HG03095 (cell line): ENCODE data around the gene CPTP.
"Not testable (repeated sequence)": the region's sequence is repeated elsewhere in the genome, so short reads cannot be mapped to it uniquely, and the experiment has no call there.

Source experiments
- ATAC-seq: cut with Tn5 transposase; IDR thresholded peaks from one replicate; pipeline ENCODE4 v1.9.1; 2021; ENCODE audit warnings: moderate library complexity; ENCODE audit not compliant: unreplicated experiment

CPTP gene

GRCh38 chr1:1360506-1361169 is 36.0 kb downstream of the CPTP start:
- ATAC-seq, result no peak

GRCh38 chr1:1361233-1361981 is 36.8 kb downstream of the CPTP start:
- no peak for ATAC-seq

DNA sequence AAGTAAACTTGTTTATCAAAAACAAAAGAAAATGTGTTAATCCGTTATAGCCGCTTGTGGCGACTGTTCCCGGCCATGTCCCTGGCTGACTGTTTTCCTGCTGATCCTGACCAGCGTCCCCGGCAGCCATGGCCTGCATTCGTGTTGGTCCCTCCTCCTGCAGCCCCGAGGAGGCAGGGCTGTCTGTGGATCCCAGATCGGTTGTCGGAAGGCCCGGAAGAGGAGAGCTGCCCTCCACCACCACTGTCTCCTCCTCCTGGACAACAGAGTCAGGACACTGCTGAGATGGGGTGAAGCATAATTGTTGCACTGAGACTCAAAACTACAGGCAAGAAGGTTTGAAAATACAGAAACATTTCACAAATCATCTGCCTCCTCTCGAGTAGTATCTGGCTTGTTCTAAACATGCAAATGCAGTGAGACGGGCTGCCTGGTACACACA is 37.4 kb downstream of the CPTP start:
- no peak for ATAC-seq

GRCh38 chr1:1364266-1364665 is 39.7 kb downstream of the CPTP start:
- ATAC-seq, result no peak

DNA sequence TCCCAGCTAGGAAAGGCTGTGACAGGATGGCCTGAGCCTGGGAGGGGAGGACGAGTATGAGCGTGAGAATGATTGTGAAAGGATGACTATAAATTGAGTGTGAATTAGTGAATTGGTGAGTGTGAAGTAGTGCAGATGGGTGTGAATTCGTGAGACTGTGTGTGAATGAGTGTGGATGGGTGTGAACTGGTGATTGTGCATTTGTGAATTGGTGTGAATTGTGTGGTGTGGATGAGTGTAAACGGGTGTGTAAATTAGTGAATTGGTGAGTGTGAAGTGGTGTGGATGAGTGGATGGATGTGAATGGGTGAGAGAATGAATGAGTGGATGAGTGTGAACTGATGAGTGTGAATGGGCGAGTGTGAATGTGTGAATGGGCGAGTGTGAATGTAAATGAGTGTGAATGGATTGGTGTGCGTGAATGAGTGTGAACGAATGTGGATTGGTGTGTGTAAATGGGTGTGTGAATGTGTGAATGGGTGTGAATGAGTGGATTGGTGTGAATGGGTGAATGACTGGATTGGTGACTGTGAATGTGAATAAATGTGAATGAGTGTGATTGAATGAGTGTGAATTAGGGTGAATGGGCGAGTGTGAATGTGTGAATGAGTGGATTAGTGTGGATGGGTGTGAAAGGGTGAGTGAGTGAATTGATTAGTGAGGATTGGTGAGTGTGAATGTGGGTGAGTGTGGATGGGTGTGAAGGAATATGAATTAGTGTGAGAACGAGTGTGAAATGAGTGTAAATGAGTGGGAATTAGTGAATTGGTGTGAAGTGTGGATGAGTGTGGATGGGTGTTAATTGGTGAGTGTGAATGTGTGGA is 41.5 kb downstream of the CPTP start:
- no peak for ATAC-seq

- no peak for ATAC-seq
These were observed 42.1 kb downstream of the CPTP start for GRCh38 chr1:1366699-1367066.

DNA sequence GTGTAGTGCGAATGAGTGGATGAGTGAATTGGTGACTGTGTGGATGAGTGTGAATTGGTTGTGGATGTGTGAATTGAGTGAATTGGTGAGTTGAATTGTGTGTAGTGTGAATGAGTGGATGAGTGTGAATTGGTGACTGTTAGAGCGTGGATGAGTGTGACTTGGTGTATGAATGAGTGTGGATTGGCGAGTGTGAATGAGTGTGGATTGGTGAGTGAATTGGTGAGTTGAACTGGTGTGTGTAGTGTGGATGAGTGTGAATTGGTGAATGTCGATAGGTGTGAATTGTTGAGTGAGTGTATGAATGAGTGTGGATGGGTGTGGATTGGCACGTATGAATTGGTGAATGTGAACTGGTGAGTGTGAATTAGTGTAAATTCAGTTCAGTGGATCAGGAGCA is 42.7 kb downstream of the CPTP start:
- no peak for ATAC-seq

DNA sequence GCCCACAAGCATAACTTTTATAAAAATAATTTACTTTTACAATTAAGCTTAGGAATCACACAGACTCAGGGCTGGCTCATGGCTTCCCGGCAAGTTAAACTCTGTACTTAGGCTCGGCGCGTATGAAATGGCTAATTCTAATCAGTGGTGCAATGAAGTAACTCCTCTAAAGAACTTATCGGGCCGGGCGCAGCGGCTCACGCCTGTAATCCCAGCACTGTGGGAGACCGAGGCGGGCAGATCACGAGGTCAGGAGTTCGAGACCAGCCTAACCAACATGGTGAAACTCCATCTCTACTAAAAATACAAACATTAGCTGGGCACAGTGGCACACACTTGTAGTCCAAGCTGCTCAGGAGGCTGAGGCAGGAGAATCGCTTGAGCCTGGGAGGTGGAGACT is 45.5 kb downstream of the CPTP start:
- not testable (repeated sequence) for ATAC-seq

- ATAC-seq, result no peak
These were observed 46.2 kb downstream of the CPTP start for GRCh38 chr1:1370771-1371300.

DNA sequence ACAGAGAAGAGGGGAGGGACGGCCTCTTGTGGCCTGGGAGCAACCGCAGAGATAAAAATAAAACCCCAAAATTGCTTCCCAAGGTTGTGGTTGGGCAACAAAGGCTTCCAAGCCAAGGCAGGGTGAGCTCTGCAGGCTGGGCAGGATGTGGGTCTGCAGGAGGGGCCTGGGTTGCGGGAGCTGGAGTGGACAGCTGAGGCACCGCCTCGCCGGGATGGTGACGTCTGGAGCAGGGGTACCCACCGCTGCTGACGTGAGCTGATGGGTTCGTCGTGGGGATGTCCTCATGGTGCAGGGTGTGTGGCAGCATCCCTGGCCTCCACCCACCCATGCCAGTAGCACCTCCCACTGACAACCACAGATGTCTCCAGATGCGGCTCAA is 46.8 kb downstream of the CPTP start:
- no peak for ATAC-seq

GRCh38 chr1:1371746-1372711 is 47.4 kb downstream of the CPTP start:
- no peak for ATAC-seq

GRCh38 chr1:1373051-1373814 is 48.6 kb downstream of the CPTP start:
- ATAC-seq, result no peak

DNA sequence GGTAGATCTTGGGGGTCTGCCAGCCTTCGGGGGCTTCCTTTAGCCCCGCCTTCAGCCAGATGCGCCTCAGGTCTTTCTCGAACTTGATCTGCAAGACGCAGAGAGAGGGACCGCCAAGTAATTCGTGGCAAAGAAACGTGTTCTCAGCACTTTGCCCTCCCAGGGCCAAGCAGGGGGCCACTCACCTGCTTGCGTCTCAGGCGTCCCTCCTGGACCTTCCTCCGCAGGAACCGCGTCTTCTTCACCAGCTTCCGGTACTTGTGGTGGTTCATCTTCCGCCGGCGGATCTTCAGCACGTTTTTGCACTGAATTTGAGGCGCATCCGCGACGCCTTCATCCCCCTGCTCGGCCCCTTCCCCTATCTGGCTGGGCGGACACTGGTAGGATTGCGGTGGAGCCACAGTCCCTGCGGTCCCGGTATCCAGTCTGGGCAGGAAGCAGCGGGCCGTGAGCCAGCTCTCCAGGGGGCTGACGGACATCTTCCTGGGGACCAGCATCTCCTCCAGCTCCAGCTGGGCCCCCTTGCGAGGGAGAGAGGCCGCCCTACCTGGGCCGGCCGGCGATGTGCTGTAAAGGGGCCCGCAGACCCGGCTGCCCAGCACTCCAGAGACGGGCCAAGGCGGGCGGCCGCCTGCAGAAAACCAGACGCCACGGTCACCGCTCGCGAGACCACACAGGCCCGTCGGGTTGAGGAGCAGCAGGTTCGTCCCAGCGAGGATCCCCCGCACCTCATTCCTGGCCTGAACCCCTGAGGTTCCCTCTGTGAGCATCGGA is 49.4 kb downstream of the CPTP start:
- no peak for ATAC-seq

- ATAC-seq, result no peak
These were observed 50.0 kb downstream of the CPTP start for GRCh38 chr1:1374589-1374928.

GRCh38 chr1:1374929-1375662 is 50.5 kb downstream of the CPTP start, which contains the start of gene AURKAIP1:
Gene AURKAIP1 (minus strand): TSS chr1:1375207. CDS start chr1:1374756, 451 bp downstream.
- peak; percentile 80 for ATAC-seq

GRCh38 chr1:1376551-1377226 is 52.1 kb downstream of the CPTP start:
- no peak for ATAC-seq

- no peak for ATAC-seq
These were observed 53.1 kb downstream of the CPTP start for GRCh38 chr1:1377540-1378205.
